ENCODE results near the gene AQP6.
A peak's percentile ranks its signal among the peaks of the same experiment; 100 is the strongest.
"Not testable (repeated sequence)": the region's sequence is repeated elsewhere in the genome, so short reads cannot be mapped to it uniquely, and the experiment has no call there.

AQP6 gene

DNA sequence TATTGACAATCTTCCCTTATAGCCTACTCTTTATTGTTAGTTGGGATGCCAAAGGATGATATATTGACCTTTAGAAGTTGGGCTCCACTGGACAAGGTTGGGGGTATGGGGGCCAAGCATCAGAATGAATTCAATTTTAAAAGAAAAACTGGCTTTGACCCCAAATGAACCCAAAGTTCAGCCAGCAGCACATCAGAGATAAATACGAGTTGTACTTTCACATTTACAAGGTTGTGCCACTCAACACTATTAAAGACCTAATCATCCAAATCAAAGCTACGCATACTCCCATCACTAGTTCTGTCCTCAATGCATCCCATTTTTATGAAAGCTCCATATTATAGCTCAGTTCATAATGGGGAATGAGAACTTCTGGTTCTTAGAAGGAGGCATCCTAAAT lies 16.7 kb downstream of the AQP6 start:
- not testable (repeated sequence) for DNase-seq

DNA sequence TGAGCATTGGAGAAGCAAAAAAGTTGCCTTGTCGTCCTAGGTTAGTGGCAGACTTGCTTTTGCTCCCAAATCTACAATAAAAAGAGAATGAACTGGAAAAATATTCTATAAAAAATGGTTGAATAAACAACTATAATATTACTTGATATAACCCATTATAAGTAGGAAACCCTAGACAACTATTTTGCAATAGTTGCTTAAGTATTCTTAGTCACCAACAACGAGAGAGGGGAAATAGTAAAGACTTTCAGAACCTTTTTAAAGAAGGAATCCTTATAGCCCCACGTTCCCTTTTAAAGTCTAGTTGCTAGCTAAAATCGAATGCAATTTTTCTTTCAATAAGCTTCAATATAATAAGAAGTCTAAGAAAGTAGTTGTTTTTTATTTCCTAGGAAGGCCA lies 17.5 kb downstream of the AQP6 start:
- no peak for DNase-seq

DNA sequence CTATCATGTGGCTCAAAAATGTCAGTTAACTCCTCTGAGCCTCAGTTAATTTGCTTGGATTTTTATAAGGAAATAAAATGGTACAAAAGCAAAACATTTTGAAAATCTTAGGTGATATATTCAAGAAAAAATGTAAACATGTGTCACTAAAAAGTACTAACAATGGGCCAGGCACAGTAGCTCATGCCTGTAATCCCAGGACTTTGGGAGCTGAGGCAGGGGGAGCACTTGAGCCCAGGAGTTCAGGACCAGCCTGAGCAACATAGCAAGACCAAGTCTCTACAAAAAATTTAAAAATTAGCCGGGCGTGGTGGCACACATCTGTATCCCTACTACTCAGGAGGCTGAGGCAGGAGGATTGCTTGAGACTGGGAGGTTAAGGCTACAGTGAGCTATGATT lies 25.7 kb downstream of the AQP6 start:
- no peak for DNase-seq

DNA sequence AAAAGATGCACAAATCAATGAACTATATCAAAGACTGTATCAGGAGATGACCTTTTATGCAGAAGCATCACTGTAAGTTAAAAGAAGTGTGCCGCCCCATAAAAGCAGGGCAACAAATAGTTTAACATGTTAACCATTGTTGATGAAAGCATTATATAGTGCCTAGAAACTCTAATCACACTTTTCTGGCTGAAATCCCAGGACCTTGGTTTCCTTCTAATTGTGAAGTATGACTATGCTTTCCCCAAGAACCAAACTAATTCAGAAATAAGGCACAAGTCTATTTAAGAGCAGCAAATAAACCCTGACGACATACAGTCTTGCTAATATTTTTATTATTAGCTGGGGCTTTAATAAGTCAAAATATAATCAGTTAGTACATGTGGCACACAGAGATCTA lies 30.8 kb downstream of the AQP6 start:
- DNase-seq, result no peak

DNA sequence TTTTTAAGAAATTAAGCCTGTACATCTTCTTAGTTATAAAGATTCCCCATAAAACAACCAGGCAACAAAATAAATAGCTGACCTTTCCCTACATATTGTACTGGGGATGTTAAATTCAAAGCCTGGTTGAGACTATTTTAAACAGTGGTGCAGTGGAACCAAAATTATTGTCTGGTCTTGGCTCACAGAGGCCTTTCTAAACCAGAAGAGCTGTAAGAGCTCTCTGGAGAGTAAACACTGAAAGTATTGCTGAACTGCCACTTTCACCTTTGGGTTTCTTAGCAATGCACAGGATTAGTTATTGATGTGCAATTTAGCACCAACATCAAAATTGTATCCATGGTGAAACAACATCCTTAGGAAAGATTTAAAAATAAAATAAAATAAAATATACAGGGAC lies 31.9 kb downstream of the AQP6 start:
- no peak for DNase-seq

DNA sequence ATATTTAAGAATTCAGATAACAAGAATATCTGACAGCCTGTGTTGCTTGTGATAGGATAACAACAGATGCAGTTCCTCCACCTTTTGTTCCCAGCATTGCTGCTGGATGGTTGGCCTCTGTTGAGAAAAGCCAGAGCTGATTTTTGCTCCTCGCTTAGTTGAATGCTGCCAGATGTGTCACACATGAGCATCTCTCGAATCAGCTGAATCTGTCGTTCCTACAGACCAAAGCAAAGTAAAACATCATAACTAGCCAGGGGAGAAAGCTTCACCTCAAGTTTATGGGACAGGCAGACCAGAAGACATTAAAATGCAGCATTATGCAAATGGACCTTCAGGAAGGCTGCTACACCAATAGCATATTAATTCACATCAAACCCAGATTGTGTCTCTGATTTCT lies 32.4 kb downstream of the AQP6 start:
- peak in 4 of 51 donors; percentile 13 to 60 (median 36) for DNase-seq

DNA sequence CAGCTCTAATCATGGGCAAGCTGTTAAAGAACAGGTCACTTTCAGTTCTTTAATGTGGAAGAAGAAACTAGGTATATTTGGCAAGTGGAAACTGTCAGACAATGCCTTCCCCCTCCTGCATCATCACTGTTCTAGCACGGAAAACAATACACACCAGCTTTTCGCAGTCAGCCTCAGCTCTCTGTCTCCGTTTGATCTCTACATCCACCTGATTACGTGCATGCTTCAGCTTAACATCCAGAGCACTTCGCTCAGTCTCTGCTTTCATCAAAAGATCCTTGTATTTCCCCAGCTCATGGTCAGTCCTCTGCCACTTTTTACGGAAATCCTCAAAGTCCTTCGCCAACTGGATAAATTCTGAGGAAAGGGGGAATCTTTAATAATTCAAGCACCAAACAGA lies 33.5 kb downstream of the AQP6 start:
- peak in 2 of 51 donors; percentile 12 to 67 for DNase-seq

DNA sequence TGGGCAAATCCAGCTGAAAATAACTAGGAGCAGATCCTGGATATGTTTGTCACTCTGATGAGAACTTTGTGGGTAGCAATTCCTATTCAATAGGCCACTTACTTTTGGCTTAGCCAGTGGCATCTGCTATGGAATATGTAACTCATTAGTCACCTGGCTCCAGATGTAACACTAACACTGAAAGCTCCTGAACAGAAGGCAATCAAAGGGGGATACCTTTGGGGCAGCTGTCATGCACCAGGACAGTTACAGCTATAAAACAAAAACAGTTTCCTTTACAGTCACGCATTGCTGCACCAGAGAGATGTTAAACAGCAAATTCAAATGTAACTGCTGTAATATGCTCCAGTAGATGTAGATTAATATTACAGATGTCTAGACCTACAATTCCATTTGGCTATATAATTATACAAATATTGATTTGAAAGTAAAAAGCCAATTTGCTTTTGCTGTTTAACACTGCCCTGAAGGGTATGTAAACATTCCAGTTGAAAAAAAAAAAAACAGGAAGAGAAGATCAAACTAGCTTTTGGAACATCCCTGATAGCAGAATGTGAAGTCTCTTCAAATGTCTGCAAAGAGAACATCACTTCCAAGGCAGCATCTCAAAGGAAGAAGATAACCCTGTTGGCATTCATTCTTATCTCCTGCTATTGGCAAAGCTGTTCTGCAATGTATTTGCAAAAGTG lies 34.2 kb downstream of the AQP6 start:
- DNase-seq, result peak in 1 of 51 donors; percentile 50

DNA sequence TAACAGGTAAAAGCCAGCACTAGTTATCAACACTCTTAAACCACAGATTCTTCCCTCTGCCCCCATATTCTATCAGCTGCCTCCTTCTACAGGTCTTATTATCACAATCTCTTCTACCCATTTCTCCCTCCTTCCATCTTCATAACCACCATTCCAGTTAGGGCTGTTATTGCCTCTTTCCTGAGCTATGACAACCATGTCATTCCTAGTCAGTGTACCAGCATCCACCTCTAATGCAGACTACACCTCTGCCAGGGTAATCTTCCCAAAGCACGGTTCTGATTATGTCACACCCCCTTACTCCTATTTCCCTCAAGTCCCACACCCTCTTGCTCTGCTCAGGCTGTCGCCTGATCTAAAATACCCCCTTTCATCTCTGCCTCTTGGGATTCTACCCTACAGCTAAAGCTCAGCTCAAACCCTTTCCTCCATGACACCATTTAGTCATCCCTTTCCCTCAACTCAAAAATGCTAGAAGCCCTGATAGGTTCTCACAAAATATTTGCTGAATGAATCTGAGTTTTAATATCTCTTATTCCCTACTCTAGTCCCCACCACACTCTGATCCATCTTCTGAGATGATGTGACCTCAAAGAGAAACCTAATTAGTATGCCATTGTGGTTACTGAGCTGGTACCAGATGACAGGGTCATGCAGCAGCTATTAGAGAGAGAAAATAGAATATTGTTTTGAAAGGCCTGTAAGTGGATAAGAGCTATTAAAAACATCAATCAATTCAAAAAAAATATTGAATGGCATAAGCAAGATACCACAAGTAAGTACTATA lies 40.8 kb downstream of the AQP6 start:
- DNase-seq, result peak in 1 of 51 donors; percentile 27

DNA sequence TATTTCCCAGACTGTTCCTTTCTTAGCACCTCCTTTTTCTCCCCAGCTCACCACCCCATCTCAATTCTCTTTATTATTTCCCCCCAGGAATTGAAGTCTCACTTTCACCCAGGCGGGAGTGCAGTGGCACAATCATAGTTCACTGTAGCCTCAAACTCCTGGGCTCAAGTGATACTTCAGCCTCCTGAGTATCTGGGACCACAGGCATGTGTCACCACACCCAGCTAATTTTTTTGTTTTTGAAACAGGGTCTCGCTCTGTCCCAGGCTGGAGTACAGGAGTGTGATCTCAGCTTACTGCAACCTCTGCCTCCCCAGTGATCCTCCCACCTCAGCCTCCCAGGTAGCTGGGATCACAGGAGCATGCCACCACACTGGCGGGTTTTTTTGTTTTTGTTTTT lies 41.6 kb downstream of the AQP6 start:
- DNase-seq, result no peak

DNA sequence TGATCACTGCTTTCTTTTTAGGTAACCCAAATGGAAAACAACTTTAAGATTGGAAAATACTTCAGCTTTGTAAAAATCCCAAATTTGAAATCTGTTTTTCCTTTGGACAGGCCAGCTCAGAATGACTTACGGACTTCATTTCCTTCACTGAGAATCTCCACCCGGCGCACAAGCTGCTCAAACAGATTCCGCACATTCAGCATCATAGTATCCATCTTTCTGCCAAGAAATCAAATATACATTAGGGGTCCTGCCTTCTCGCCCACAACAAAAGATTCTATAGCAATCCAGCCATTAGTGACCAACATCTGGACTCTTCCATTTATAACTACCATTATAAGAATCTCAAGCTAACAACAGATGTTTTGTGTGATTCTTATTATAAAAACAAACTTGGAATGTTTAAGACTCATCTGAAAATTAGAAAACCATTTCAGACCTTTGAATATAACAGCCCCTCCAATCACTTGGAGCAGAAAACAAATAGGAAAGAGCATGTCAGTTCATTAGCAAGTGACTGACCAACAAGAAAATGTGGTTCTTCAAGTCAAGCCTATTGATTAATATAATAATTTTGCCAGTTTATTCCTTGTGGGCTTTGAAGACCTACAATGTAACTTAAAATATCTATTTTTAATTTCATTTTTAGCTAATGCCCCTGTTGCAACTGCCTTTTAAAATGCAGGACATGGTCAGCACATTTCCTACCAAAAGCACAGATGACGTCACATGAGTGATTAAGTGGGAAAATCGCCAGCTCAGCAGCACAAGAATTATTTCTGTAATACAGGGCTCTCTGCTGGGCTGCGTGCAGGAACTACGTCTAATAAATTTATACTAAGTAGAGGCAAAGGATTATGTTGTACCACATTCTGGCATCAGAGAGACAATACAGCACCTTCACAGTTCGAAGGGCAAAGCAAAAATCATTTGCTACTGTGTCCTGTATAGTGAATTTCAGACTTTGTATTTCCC lies 44.0 kb downstream of the AQP6 start:
- peak in 29 of 51 donors; percentile 7 to 75 (median 38) for DNase-seq

DNA sequence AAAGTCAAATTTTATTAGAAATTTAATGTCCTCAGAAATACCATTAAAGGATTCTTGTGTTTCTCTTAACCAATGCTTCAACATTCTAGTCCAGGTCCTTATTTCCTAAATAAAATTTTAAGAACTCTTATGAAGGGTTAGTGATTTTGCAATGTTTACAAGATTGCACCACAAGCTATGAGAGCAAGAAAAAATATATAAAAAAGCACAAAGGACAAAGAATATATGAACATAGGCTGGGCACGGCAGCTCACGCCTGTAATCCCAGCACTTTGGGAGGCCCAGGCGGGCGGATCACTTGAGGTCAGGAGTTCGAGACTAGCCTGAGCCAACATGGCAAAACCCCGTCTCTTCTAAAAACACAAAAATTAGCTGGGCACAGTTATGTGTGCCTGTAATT lies 44.9 kb downstream of the AQP6 start:
- DNase-seq, result no peak

DNA sequence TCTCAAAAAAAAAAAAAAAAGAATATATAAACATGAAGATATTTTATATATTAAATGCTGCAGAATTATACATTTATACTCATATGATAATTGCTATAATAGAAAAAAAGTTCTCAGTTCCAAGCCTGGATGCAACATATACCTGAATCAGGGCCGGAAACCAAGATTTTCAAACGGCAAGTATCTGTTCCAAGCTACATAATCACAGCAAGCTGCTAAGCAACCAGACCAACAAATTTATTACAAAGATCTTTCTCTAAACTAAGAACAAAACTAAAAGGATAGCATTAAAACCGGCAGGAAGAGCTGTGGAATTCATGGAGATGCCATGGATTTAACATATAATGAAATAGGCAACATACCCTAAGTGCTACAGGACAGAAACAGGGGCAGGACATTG lies 45.4 kb downstream of the AQP6 start:
- no peak for DNase-seq

DNA sequence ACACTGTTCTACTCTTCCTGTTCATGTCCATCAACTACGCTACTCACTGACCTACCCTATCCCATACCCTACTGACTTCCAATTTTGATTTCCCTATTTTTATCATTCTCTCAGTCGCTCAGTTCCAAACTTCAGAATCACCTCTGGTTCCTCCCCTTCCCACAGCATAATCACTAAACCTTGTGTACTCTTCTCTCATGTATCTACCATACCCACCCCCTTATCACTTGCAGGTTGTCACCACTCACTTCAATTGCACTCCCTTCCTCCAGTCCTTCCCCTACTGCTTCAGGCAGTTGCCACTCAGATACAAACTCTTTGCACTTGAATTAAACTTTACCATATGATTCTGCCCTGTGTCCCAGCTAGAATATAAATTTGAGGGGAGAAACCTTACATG lies 46.2 kb downstream of the AQP6 start:
- DNase-seq, result no peak

DNA sequence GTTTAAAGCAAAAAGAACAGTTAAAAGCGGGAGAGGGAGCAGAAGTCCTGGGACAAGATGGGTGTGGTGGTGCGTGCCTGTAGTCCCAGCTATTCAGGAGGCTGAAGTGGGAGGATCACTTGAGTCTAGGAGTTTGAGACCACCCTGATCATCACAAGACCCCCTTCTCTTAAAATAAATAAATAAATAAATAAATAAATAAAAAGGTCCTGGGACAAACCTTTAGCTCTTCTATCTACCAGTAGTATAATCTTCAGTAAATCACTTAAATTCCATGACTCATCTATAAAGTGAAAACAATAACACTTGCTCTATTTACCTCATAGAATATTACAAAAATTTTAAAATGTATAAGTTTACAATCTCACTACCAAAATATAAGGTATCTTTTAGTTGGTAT lies 46.8 kb downstream of the AQP6 start:
- no peak for DNase-seq

DNA sequence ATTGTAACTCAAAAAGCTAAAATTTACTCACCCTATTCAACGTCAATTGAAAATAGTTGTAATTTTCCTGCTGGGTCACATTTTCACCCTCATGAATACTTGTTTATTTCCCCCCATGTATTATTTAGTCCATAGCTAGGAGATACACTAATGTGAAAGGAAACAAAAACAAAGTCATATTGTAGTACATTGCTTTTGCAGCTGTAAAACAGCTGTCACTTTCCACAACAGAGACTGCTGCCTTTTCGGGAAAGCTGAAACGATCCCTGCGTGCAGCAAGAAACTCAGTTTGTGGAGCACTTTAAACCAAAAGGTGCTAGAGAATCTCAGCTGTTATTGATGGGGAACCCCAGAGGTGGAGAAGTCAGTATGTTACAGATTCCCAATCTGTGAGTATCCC lies 48.3 kb downstream of the AQP6 start:
- no peak for DNase-seq

DNA sequence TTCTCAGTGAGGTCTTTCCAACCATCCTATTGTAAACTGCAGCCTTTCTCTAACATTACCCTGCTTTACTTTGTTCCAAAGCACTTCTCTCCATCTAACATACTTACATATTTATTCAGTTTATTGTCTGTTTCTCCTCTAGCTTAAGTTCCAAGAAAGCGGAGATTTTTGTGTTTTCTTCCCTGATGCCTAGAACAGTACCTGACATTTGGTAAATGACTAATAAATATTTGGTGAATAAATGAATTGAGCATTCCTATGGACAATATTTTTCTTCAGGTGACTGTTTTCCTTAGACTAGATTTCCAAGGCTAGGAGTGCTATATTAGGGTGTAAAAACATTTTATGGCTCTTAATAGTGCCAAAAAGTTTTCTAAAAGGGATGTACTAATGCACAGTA lies 50.2 kb downstream of the AQP6 start:
- DNase-seq, result no peak

DNA sequence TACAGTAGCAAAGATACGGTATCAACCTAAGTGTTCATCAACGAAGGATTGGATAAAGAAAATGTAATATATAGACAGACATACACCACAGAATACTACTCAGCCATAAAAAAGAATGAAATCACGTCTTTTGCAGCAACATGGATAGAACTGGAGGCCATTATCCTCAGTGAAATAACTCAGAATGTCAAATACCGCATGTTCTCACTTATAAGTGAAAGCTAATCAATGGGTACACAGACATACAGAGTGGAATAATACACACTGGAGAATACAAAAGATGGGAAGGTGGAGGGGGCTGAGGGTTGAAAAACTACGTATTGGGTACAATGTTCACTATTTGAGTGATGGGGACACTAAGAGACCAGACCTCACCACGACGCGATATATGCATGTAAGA lies 51.5 kb downstream of the AQP6 start:
- no peak for DNase-seq

DNA sequence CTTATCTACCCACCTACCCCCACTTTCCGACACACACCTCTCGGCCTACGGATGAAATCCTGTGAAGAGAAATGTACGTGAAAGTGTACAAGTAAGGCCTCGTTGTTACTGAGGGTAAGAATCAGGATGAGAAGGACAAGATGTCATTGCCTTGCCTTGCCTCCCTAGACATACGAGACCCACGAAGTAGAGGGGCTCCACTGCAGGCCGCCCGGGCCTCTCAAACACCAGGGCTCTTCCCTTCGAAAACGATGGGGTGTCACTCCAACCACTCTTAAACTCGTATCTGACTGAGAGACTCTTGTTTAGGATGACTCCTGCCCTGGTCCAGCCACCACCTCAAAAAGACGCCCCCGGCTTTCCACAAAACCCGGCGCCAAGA lies 52.0 kb downstream of the AQP6 start:
- no peak for DNase-seq

DNA sequence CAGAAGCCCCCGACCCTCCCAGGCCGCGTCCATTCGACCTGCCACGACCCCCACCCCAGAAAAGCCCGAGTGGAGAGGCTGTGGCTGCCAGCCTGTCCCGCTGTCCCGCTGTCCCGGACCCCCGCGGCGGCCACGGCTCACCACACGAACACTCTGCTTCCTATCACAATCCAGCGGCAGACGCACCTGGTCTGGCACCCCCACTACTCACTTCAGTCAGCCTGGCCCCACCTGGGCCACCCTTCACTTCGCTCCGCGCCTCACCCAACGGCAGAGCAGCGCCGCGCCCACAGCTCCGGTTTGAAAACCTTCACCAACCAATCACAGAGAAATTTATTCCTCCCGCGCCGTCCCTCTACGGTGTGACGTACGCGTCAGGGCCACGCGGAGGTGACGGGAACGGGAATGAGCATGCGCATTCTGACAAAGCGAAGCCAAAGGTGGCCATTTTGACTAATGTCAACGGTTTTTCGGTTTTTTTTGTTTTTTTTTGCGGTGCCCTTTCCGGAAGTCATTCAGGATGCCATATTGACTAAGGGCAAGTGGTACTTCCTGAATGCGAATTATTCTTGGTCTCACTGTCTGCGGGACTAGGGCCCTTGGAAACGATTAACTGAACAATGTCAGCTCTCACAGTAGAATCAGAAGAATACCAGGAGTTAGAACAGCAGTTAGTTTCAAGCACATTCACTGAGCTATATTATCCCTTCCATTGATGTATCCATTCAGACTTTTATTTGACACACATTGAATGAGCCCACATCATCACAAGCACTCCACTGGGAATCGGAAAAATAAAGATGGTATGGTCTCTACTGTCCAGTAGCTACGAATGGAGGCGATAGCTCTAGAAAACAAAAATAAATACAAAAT lies 52.7 kb downstream of the AQP6 start, which contains the start of gene RACGAP1:
RACGAP1 (minus strand) TSS at position 308 of the 873 bp plus-strand sequence. CDS start 8,779 bp downstream, outside the sequence.
- DNase-seq, result peak; percentile 53 to 96 (median 87)

DNA sequence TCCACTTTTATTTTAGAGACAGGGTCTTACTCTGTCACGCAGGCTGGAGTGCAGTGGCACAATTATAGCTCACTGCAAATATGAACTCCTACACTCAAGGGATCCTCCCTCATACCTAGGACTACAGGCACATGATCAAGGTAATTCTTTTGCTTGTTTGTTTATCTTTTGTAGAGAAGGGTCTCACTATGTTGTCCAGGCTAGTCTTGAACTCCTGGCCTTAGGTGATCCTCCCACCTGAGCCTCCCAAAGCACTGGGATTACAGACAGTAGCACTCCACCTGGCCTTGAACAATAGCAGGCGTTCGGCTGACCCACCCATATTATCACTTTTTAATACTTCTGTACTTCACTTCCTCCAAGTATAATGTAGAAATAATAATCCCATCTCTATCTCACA lies 53.9 kb downstream of the AQP6 start:
- no peak for DNase-seq

All from hypothalamus (tissue), 51 donors.